ENCODE measurements around the gene CACNA2D4. TPM values are rescaled to one million over a fixed set of nuclear protein-coding genes. Genes with fewer than 3 reads are reported as not detected.

CACNA2D4 gene
- total and polyA plus RNA-seq, 2 donors from 2014 or later: 2.5 to 7.3 TPM

- DNase-seq (peak in 2 of 5 donors; percentile 7 to 24), FAIRE-seq (no peak)
- TF ChIP-seq, protein P1, sequence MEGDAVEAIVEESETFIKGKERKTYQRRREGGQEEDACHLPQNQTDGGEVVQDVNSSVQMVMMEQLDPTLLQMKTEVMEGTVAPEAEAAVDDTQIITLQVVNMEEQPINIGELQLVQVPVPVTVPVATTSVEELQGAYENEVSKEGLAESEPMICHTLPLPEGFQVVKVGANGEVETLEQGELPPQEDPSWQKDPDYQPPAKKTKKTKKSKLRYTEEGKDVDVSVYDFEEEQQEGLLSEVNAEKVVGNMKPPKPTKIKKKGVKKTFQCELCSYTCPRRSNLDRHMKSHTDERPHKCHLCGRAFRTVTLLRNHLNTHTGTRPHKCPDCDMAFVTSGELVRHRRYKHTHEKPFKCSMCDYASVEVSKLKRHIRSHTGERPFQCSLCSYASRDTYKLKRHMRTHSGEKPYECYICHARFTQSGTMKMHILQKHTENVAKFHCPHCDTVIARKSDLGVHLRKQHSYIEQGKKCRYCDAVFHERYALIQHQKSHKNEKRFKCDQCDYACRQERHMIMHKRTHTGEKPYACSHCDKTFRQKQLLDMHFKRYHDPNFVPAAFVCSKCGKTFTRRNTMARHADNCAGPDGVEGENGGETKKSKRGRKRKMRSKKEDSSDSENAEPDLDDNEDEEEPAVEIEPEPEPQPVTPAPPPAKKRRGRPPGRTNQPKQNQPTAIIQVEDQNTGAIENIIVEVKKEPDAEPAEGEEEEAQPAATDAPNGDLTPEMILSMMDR (IDR thresholded peaks at IDR 0.05; ENCODE audit: borderline replicate concordance, extremely low read depth, insufficient read depth): no peak
- Histone ChIP-seq H3K9ac (ENCODE audit: low read length in 3 of 3) (no peak overlapping the region), H3K4me3 (ENCODE audit: low read length in 3 of 3) (no peak overlapping the region), H3K27ac (ENCODE audit: low read depth in 2 of 2, low read length in 2 of 2) (no peak overlapping the region), H3K9me3 (ENCODE audit: control insufficient read depth in 2 of 3, insufficient read depth in 1 of 3, low read length in 3 of 3) (peaks cover 0 to 18% (median 2%) of the 10 kb centered on the region in 3 donors), H3K4me1 (ENCODE audit: control insufficient read depth in 2 of 3, insufficient read depth in 2 of 3, low read depth in 1 of 3, low read length in 3 of 3) (no peaks in the 10 kb centered on the region), H3K36me3 (ENCODE audit: control insufficient read depth in 2 of 3, insufficient read depth in 3 of 3, low read length in 3 of 3) (no peaks in the 10 kb centered on the region), H3K27me3 (ENCODE audit: control insufficient read depth, insufficient read depth, low read length) (no peaks in the 10 kb centered on the region)
- intact Hi-C loops (cut with DNase I): no loop called here
Observed at GRCh38 chr12:1858456-1858855, 60.0 kb downstream of the CACNA2D4 start.

DNA sequence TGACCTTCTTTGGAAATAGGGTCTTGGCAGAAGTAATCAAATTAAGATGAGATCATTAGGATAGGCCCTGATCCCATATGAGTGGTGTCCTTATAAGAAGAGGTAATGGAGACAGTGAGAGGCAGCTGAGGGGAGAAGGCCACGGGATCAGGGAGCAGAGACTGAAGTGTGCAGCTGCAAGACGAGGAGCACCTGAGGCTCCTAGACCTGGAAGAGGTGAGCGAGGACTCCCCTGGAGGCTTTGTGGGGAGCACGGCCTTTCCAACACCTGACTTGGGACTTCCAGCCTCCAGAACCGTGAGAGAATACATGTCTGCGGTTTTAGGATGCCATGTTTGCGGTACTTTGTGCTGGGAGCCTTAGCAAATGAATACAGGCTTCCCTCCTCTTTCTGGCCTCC lies 60.6 kb downstream of the CACNA2D4 start:
- Histone ChIP-seq H3K27me3 (ENCODE audit: control insufficient read depth, insufficient read depth, low read length) (no peaks in the 10 kb centered on the region), H3K9ac (ENCODE audit: low read length in 3 of 3) (no peak overlapping the region), H3K27ac (ENCODE audit: low read depth in 2 of 2, low read length in 2 of 2) (no peak overlapping the region), H3K4me3 (ENCODE audit: low read length in 3 of 3) (no peak overlapping the region), H3K36me3 (ENCODE audit: control insufficient read depth in 2 of 3, insufficient read depth in 3 of 3, low read length in 3 of 3) (no peaks in the 10 kb centered on the region), H3K9me3 (ENCODE audit: control insufficient read depth in 2 of 3, insufficient read depth in 1 of 3, low read length in 3 of 3) (peaks cover 0 to 18% (median 2%) of the 10 kb centered on the region in 3 donors), H3K4me1 (ENCODE audit: control insufficient read depth in 2 of 3, insufficient read depth in 2 of 3, low read depth in 1 of 3, low read length in 3 of 3) (no peaks in the 10 kb centered on the region)
- DNase-seq (peak in 1 of 5 donors; percentile 3), FAIRE-seq (no peak)
- intact Hi-C loops (cut with DNase I): no loop called here
- TF ChIP-seq, protein P1 (IDR thresholded peaks at IDR 0.05; ENCODE audit: borderline replicate concordance, extremely low read depth, insufficient read depth): no peak

- TF ChIP-seq, protein P1 (IDR thresholded peaks at IDR 0.05; ENCODE audit: borderline replicate concordance, extremely low read depth, insufficient read depth): no peak
- Histone ChIP-seq H3K27me3 (ENCODE audit: control insufficient read depth, insufficient read depth, low read length) (no peaks in the 10 kb centered on the region), H3K9me3 (ENCODE audit: control insufficient read depth in 2 of 3, insufficient read depth in 1 of 3, low read length in 3 of 3) (peaks cover 0 to 18% (median 2%) of the 10 kb centered on the region in 3 donors), H3K4me1 (ENCODE audit: control insufficient read depth in 2 of 3, insufficient read depth in 2 of 3, low read depth in 1 of 3, low read length in 3 of 3) (no peaks in the 10 kb centered on the region), H3K36me3 (ENCODE audit: control insufficient read depth in 2 of 3, insufficient read depth in 3 of 3, low read length in 3 of 3) (no peaks in the 10 kb centered on the region), H3K4me3 (ENCODE audit: low read length in 3 of 3) (no peak overlapping the region), H3K27ac (ENCODE audit: low read depth in 2 of 2, low read length in 2 of 2) (no peak overlapping the region), H3K9ac (ENCODE audit: low read length in 3 of 3) (no peak overlapping the region)
- intact Hi-C loops (cut with DNase I): no loop called here
- no peak for DNase-seq
- FAIRE-seq: no peak
Observed at GRCh38 chr12:1857086-1857485, 61.4 kb downstream of the CACNA2D4 start.

- H3K9me3 ChIP-seq (ENCODE audit: control insufficient read depth in 2 of 3, insufficient read depth in 1 of 3, low read length in 3 of 3): peaks cover 0 to 18% (median 2%) of the 10 kb centered on the region in 3 donors
- TF ChIP-seq, protein P1 (IDR thresholded peaks at IDR 0.05; ENCODE audit: borderline replicate concordance, extremely low read depth, insufficient read depth): no peak
- no peak overlapping the region for H3K27ac ChIP-seq (ENCODE audit: low read depth in 2 of 2, low read length in 2 of 2)
- no peak for FAIRE-seq
- no peak overlapping the region for H3K4me3 ChIP-seq (ENCODE audit: low read length in 3 of 3)
- intact Hi-C loops (cut with DNase I): no loop called here
- no peak overlapping the region for H3K9ac ChIP-seq (ENCODE audit: low read length in 3 of 3)
- H3K36me3 ChIP-seq (ENCODE audit: control insufficient read depth in 2 of 3, insufficient read depth in 3 of 3, low read length in 3 of 3): no peaks in the 10 kb centered on the region
- H3K4me1 ChIP-seq (ENCODE audit: control insufficient read depth in 2 of 3, insufficient read depth in 2 of 3, low read depth in 1 of 3, low read length in 3 of 3): no peaks in the 10 kb centered on the region
- peak in 1 of 5 donors; percentile 6 for DNase-seq
- no peaks in the 10 kb centered on the region for H3K27me3 ChIP-seq (ENCODE audit: control insufficient read depth, insufficient read depth, low read length)
Observed at GRCh38 chr12:1855241-1855640, 63.2 kb downstream of the CACNA2D4 start.
